Fibroblast of the aortic adventitia (primary cell): ENCODE data around the gene PAX5. TPM values are rescaled to one million over a fixed set of nuclear protein-coding genes. Genes with fewer than 3 reads are reported as not detected.
"Not testable (repeated sequence)": the region's sequence is repeated elsewhere in the genome, so short reads cannot be mapped to it uniquely, and the experiment has no call there.

ENCODE experiments used
- DNase-seq: peaks from one replicate; pipeline ENCODE4 v3.0.0-alpha.2; 2010; ENCODE audit warnings: low read depth
- H3K4me3 ChIP-seq: 2 replicates; pipeline ENCODE4 v1.5.1; 2011; ENCODE audit warnings: low read depth, mild to moderate bottlenecking, control low read depth, low read length, moderate library complexity
- CTCF ChIP-seq: IDR thresholded peaks from 2 replicates; pipeline ENCODE4 v1.5.1; 2011; ENCODE audit warnings: mild to moderate bottlenecking, low read length, control low read depth, inconsistent platforms; ENCODE audit not compliant: insufficient read depth
- total RNA-seq: library from RNA; depleted of rRNA; stranded (reverse); fragments of >200 nt; gene quantifications from 2 replicates; pipeline ENCODE4 v1.2.3, GENCODE V29; 2012; ENCODE audit warnings: low replicate concordance

Gene PAX5
- total RNA-seq, 1 donor = not detected

DNA sequence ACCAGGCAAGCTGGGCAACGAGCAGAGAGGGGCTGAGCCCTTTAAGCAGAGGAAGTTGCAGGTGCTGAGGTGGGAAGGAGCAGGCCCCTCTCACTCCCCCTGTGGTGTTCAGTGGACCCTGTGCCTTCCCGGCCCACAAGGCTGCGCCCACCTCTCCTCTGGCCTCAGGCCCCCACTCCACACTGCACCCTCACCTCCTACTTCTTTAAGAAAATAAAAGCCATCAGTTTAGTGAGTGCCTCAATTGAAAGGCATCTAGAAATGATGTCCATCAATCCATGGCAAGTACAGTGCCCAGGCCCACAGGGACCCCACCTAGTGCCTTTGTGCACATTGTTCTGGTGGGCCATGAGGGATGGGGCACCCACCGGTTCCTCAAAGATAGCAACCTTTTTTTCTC is 158.0 kb downstream of the PAX5 start:
- TF ChIP-seq CTCF = no peak
- no peak overlapping the region for H3K4me3 ChIP-seq
- DNase-seq = no peak

GRCh38 chr9:36874921-36875320 is 159.1 kb downstream of the PAX5 start:
- H3K4me3 ChIP-seq = no peak overlapping the region
- peak; percentile 10 for DNase-seq
- no peak for TF ChIP-seq CTCF

- no peak for DNase-seq
- TF ChIP-seq CTCF = no peak
- no peak overlapping the region for H3K4me3 ChIP-seq
Measured at GRCh38 chr9:36874261-36874660, 159.8 kb downstream of the PAX5 start.

DNA sequence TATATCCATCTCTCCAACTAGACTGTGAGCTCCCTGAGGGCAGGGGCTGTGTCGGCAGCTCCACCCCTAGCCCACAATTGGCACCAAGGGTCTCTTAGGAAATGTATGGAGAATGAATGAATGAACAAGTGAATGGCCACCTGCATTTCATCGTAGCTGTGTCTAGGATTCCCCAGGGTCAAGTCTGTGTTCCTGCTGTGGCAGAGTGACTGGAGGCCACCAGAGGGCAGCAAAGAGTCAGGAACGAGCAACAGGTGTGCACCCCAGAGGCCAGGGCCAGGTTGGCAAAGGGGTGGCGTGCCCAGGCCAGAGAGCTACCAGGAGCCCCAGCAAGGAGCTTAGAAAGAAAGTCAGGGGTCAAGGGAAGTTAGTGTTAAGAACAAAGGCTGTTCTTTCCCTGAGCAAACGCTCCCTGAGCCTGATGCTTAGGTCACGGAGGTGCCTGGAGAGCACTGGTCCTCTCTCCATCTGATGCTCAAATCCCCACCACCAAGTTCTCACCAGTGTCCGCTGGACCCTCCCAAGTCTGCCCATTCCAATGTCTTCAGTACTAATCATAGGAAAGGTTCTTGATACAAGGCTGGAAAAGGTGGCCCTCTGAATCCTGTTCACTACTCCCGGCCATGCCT is 160.7 kb downstream of the PAX5 start:
- TF ChIP-seq CTCF = peak; percentile 90
- DNase-seq = peak; percentile 60

GRCh38 chr9:36872641-36873040 is 161.4 kb downstream of the PAX5 start:
- H3K4me3 ChIP-seq = no peak overlapping the region
- no peak for TF ChIP-seq CTCF
- no peak for DNase-seq

More for the DNA sequence above, 160.7 kb downstream of the PAX5 start:
- no peak overlapping the region for H3K4me3 ChIP-seq

- DNase-seq = no peak
- H3K4me3 ChIP-seq = no peak overlapping the region
- TF ChIP-seq CTCF = no peak
Measured at GRCh38 chr9:36871606-36872005, 162.5 kb downstream of the PAX5 start.

GRCh38 chr9:36870960-36871359 is 163.1 kb downstream of the PAX5 start:
- no peak for DNase-seq

GRCh38 chr9:36869605-36870004 is 164.5 kb downstream of the PAX5 start:
- DNase-seq, H3K4me3 ChIP-seq: not testable (repeated sequence)

More at GRCh38 chr9:36870960-36871359, 163.1 kb downstream of the PAX5 start:
- no peak for TF ChIP-seq CTCF
- no peak overlapping the region for H3K4me3 ChIP-seq
